ENCODE measurements around the gene LTC4S. TPM values are rescaled to one million over a fixed set of nuclear protein-coding genes. Genes with fewer than 3 reads are reported as not detected.

LTC4S gene
- total RNA-seq, 1 donor from 2014 or later = 5.5 TPM

DNA sequence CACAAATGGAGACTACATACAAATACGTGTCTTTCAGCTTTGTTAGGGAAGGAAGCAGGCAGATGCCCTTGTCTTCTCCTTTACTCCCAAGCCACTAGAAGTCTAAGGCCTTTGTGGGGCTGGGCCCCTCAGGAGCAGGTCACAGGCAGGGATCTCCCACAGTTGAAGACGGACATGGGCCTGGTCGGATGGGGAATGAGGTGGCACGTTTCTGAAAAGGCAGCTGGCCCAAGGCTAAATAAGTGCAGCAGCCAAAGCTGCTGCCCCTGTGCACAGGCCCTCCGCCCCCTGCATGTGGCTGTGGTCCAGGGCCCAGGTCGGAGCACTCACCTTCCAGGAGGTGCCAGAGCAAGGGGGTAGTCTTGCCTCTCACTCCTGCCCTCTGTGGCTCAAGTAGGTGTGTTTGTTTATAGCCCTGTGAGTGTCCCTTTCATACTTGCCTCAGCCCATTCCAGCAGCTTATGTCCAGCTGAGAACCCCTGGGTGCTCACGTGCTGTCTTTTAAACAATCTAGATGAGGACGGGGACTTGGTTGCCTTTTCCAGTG is 28.7 kb downstream of the LTC4S start:
- Mint-ChIP-seq H3K27me3 (no peaks in the 10 kb centered on the region), H3K36me3 (ENCODE audit: insufficient read depth) (peaks cover 30% of the 10 kb centered on the region), H3K27ac (peak overlapping the region; percentile 97), H3K4me1 (ENCODE audit: low read depth) (peaks cover 50% of the 10 kb centered on the region), H3K4me3 (ENCODE audit: low read depth) (peak overlapping the region; percentile 91), H3K9me3 (ENCODE audit: low read depth) (no peaks in the 10 kb centered on the region)
- TF ChIP-seq, protein P1, sequence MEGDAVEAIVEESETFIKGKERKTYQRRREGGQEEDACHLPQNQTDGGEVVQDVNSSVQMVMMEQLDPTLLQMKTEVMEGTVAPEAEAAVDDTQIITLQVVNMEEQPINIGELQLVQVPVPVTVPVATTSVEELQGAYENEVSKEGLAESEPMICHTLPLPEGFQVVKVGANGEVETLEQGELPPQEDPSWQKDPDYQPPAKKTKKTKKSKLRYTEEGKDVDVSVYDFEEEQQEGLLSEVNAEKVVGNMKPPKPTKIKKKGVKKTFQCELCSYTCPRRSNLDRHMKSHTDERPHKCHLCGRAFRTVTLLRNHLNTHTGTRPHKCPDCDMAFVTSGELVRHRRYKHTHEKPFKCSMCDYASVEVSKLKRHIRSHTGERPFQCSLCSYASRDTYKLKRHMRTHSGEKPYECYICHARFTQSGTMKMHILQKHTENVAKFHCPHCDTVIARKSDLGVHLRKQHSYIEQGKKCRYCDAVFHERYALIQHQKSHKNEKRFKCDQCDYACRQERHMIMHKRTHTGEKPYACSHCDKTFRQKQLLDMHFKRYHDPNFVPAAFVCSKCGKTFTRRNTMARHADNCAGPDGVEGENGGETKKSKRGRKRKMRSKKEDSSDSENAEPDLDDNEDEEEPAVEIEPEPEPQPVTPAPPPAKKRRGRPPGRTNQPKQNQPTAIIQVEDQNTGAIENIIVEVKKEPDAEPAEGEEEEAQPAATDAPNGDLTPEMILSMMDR (IDR thresholded peaks at IDR 0.05; ENCODE audit: unreplicated experiment) = no peak
- DNase-seq (ENCODE audit: low spot score, unreplicated experiment) = no peak

DNA sequence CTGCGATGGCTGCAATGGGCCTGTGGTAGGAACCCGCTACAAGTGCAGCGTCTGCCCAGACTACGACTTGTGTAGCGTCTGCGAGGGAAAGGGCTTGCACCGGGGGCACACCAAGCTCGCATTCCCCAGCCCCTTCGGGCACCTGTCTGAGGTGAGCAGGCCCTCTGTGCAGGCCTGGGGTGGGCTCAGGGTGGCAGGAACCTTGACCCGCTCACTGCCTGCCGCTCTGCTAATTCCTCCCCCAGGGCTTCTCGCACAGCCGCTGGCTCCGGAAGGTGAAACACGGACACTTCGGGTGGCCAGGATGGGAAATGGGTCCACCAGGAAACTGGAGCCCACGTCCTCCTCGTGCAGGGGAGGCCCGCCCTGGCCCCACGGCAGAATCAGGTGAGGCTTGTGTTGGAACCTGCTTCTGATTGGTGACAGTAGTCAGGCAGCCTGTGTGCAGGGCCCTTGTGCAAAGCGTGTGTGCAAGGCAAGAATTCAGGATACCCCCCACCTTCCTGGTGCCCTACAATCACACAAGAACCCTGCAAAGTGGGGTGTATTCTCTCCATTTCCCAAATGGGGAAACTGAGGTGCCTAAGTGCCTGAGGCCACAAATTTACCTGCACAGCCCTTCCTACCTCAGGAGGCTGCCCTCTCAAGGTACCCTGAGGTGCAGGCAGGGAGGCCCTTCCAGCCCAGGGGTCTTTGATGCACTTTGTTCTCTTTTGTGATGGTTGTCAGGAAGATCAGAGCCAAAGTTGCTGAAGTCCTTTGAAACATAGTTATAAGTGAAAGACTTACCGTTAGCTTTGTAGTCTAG is 30.4 kb downstream of the LTC4S start:
- peaks cover 44% of the 10 kb centered on the region for H3K36me3 Mint-ChIP-seq (ENCODE audit: insufficient read depth)
- H3K9me3 Mint-ChIP-seq (ENCODE audit: low read depth) = no peaks in the 10 kb centered on the region
- TF ChIP-seq, protein P1 (IDR thresholded peaks at IDR 0.05; ENCODE audit: unreplicated experiment) = no peak
- H3K4me1 Mint-ChIP-seq (ENCODE audit: low read depth) = peaks cover 43% of the 10 kb centered on the region
- H3K4me3 Mint-ChIP-seq (ENCODE audit: low read depth) = peak overlapping the region; percentile 61
- H3K27me3 Mint-ChIP-seq = no peaks in the 10 kb centered on the region
- no peak for DNase-seq (ENCODE audit: low spot score, unreplicated experiment)
- H3K27ac Mint-ChIP-seq = peak overlapping the region; percentile 83

DNA sequence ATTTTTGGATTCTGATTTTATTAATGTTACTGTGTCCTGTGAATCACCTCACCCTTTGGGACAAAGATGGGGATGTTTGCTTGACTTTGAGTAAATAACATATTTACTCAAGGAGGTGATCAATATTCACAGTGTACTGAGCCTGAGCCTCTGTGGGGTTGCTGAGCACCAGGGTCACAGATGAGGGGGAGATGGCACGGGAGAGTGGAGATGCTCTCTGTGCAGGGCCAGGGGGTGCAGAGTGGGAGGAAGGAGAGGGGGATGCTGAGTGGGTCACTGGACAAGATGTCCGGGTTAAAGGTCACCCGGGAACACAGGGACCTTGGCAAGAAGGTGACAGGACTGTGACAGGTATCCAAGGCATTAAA is 30.9 kb downstream of the LTC4S start:
- Mint-ChIP-seq H3K36me3 (ENCODE audit: insufficient read depth) (peaks cover 50% of the 10 kb centered on the region), H3K4me1 (ENCODE audit: low read depth) (peaks cover 41% of the 10 kb centered on the region), H3K4me3 (ENCODE audit: low read depth) (peak overlapping the region; percentile 61), H3K9me3 (ENCODE audit: low read depth) (no peaks in the 10 kb centered on the region), H3K27me3 (no peaks in the 10 kb centered on the region), H3K27ac (peak overlapping the region; percentile 83)
- DNase-seq (ENCODE audit: low spot score, unreplicated experiment) = no peak
- TF ChIP-seq, protein P1 (IDR thresholded peaks at IDR 0.05; ENCODE audit: unreplicated experiment) = no peak

DNA sequence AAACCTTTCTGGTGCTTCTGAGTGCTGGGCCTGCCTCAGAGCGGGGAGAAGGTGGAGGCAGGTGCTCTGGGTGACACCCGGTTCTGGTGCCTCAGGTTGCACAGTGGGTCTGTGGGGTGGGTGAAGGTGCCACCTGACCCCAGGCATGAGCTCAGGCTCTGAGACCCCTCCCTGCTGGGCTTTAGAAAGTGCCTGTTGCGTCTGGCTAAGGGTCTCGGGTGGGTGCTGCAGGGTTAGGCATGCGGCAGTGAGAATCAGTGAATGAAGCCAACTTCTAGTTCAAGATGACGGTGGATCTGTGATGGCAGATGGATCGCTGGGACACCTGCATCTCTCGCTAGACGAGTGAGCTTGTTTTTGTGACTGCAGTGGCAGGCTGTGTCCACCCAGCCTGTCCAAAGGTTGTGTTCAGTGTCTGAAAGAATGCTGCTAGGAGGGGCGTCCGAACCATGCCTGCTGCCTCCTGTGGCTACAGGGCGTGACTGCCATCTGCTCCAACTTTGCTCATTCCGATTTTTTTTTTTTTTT is 31.9 kb downstream of the LTC4S start:
- peaks cover 37% of the 10 kb centered on the region for H3K4me1 Mint-ChIP-seq (ENCODE audit: low read depth)
- H3K36me3 Mint-ChIP-seq (ENCODE audit: insufficient read depth) = peaks cover 56% of the 10 kb centered on the region
- no peak for DNase-seq (ENCODE audit: low spot score, unreplicated experiment)
- no peaks in the 10 kb centered on the region for H3K27me3 Mint-ChIP-seq
- no peak overlapping the region for H3K4me3 Mint-ChIP-seq (ENCODE audit: low read depth)
- peak overlapping the region; percentile 56 for H3K27ac Mint-ChIP-seq
- H3K9me3 Mint-ChIP-seq (ENCODE audit: low read depth) = no peaks in the 10 kb centered on the region
- TF ChIP-seq, protein P1 (IDR thresholded peaks at IDR 0.05; ENCODE audit: unreplicated experiment) = peak; percentile 30

DNA sequence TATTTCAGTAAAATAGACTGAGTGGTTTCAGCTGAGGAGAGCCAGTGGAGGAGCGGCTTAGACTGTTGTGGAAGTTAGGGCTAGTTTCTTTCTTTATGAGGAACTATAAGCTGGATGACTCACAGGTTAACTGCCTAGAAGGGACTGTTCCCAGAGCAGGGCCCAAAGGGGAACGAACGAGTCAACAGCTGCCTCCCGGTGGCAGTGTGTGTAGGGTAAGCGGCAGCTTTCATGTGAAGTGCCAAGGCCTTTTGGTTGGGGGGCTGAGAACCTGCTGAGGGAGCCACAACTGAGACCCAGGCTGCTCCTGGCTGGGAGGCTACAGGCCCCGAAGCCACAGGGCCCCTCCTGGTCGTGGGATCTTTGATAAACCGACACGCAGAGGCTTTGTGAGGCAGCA is 33.9 kb downstream of the LTC4S start:
- H3K4me1 Mint-ChIP-seq (ENCODE audit: low read depth) = peaks cover 26% of the 10 kb centered on the region
- H3K27ac Mint-ChIP-seq = peak overlapping the region; percentile 62
- H3K27me3 Mint-ChIP-seq = no peaks in the 10 kb centered on the region
- no peaks in the 10 kb centered on the region for H3K9me3 Mint-ChIP-seq (ENCODE audit: low read depth)
- TF ChIP-seq, protein P1 (IDR thresholded peaks at IDR 0.05; ENCODE audit: unreplicated experiment) = no peak
- H3K4me3 Mint-ChIP-seq (ENCODE audit: low read depth) = no peak overlapping the region
- DNase-seq (ENCODE audit: low spot score, unreplicated experiment) = no peak
- peaks cover 64% of the 10 kb centered on the region for H3K36me3 Mint-ChIP-seq (ENCODE audit: insufficient read depth)

Data from progenitor cell of endocrine pancreas (in vitro differentiated cells).